Vagina (tissue), 2 donors: ENCODE results near the gene KNCN.

Experiments used
- POLR2A ChIP-seq, 2 donors: fragments of 450-650 bp; IDR thresholded peaks; one replicate each; pipeline ENCODE4 v1.6.1; 2017; ENCODE audit warnings: antibody characterized with exemption in 2 of 2, mild to moderate bottlenecking in 2 of 2, moderate library complexity in 2 of 2
- POLR2AphosphoS5 ChIP-seq, 2 donors: sonication (generic); formaldehyde crosslinking; IDR thresholded peaks; one replicate each; pipeline ENCODE4 v1.9.0; 2017; ENCODE audit warnings: antibody characterized with exemption in 2 of 2, mild to moderate bottlenecking in 2 of 2, low read depth in 1 of 2; ENCODE audit not compliant: insufficient read depth in 1 of 2
- TF ChIP-seq, protein P1 (sequence below), 3 experiments: fragments of 450-650 bp in 2 of 3; fragments of 200-600 bp in 1 of 3; sonication (generic) in 1 of 3; IDR thresholded peaks; one replicate each; pipeline ENCODE4 v1.5.1; 2017 to 2019; ENCODE audit warnings: antibody characterized with exemption in 3 of 3, mild to moderate bottlenecking in 2 of 3, moderate library complexity in 2 of 3

DNA sequence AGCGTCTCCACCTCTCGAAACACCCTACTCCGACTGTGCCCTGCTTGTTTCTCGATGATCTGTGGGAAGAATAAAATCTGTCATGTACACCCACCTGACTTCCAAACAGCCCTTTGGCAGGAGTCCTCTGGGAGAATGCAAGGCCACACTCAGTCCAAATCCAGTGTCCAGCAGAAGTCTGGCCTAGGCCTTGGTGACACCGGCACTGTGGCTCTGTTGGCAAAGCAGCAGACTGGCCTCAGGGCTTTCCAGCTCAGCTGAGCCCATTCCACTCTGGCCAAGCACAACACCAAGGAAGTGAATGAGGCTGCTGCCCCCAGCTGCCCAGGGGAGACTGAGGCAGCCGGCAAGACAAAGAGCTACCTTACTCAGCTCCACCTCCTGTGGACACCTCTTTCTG lies 25.1 kb upstream of the KNCN start:
- TF ChIP-seq POLR2AphosphoS5 (IDR thresholded peaks at IDR 0.05; ENCODE audit: insufficient read depth in 1 of 2, low read depth in 1 of 2), result no peak
- no peak for TF ChIP-seq POLR2A (IDR thresholded peaks at IDR 0.05)
- TF ChIP-seq, protein P1, sequence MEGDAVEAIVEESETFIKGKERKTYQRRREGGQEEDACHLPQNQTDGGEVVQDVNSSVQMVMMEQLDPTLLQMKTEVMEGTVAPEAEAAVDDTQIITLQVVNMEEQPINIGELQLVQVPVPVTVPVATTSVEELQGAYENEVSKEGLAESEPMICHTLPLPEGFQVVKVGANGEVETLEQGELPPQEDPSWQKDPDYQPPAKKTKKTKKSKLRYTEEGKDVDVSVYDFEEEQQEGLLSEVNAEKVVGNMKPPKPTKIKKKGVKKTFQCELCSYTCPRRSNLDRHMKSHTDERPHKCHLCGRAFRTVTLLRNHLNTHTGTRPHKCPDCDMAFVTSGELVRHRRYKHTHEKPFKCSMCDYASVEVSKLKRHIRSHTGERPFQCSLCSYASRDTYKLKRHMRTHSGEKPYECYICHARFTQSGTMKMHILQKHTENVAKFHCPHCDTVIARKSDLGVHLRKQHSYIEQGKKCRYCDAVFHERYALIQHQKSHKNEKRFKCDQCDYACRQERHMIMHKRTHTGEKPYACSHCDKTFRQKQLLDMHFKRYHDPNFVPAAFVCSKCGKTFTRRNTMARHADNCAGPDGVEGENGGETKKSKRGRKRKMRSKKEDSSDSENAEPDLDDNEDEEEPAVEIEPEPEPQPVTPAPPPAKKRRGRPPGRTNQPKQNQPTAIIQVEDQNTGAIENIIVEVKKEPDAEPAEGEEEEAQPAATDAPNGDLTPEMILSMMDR (IDR thresholded peaks at IDR 0.05), result no peak
